Ishikawa (cell line): Measurements from ENCODE around the gene MRPL27.
A peak's percentile ranks its signal among the peaks of the same experiment; 100 is the strongest.

Experiments
- CEBPB ChIP-seq: IDR thresholded peaks from 2 replicates; pipeline ENCODE4 v1.6.1; 2012
- CREB1 ChIP-seq: IDR thresholded peaks from 2 replicates; pipeline ENCODE4 v1.6.1; 2012; ENCODE audit warnings: low read depth
- EGR1 ChIP-seq: IDR thresholded peaks from 2 replicates; pipeline ENCODE4 v1.6.1; 2012
- EP300 ChIP-seq: IDR thresholded peaks from 2 replicates; pipeline ENCODE4 v1.6.1; 2012; ENCODE audit warnings: borderline replicate concordance
- FOXM1 ChIP-seq: IDR thresholded peaks from 2 replicates; pipeline ENCODE4 v1.6.1; 2012; ENCODE audit warnings: low read depth, borderline replicate concordance
- NFIC ChIP-seq: IDR thresholded peaks from 2 replicates; pipeline ENCODE4 v1.6.1; 2012
- RAD21 ChIP-seq: IDR thresholded peaks from 2 replicates; pipeline ENCODE4 v1.6.1; 2012; ENCODE audit warnings: low read depth
- TAF1 ChIP-seq: IDR thresholded peaks from 2 replicates; pipeline ENCODE4 v1.6.1; 2012; ENCODE audit warnings: low read depth, mild to moderate bottlenecking
- TCF12 ChIP-seq: IDR thresholded peaks from 2 replicates; pipeline ENCODE4 v1.6.1; 2012; ENCODE audit warnings: low read depth
- TEAD4 ChIP-seq: IDR thresholded peaks from 2 replicates; pipeline ENCODE4 v1.6.1; 2012
- YY1 ChIP-seq: IDR thresholded peaks from 2 replicates; pipeline ENCODE4 v1.6.1; 2012; ENCODE audit warnings: low read depth
- ZBTB7A ChIP-seq: IDR thresholded peaks from 2 replicates; pipeline ENCODE4 v1.6.1; 2012; ENCODE audit warnings: low read depth
- TF ChIP-seq, protein P1 (sequence below): IDR thresholded peaks from 2 replicates; pipeline ENCODE4 v1.6.1; 2012
- TF ChIP-seq, protein P2 (sequence below): IDR thresholded peaks from 2 replicates; pipeline ENCODE4 v1.6.1; 2012
- TF ChIP-seq, protein P3 (sequence below): IDR thresholded peaks from 2 replicates; pipeline ENCODE4 v1.6.1; 2012; ENCODE audit warnings: low read depth, mild to moderate bottlenecking

The MRPL27 gene

DNA sequence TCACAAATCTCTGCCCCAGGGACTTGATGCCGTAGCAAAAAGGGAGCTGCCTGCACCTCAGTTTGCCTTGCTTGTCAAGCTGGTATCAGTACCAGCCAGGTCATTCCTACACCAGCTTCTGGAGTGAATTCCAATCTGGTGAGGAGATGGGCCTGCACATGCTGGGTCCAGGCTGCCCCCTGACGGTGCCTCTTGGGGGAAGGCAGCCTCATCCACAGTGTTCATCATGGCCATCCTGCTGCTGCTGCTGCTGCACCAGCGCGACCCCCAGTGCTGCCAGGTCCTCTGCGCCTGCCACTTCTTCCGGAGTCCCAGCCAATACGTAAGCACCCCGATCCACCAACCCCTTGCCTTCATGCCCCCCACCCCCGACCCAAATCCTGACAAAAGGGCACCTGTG is 8.3 kb downstream of the MRPL27 start:
- TF ChIP-seq CREB1 (no peak), EGR1 (no peak), FOXM1 (no peak), YY1 (no peak), TAF1 (no peak), RAD21 (no peak), ZBTB7A (no peak), NFIC (no peak), EP300 (no peak), TEAD4 (no peak), TCF12 (no peak), CEBPB (no peak)
- TF ChIP-seq, protein P1, sequence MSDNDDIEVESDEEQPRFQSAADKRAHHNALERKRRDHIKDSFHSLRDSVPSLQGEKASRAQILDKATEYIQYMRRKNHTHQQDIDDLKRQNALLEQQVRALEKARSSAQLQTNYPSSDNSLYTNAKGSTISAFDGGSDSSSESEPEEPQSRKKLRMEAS, result no peak
- TF ChIP-seq, protein P2, sequence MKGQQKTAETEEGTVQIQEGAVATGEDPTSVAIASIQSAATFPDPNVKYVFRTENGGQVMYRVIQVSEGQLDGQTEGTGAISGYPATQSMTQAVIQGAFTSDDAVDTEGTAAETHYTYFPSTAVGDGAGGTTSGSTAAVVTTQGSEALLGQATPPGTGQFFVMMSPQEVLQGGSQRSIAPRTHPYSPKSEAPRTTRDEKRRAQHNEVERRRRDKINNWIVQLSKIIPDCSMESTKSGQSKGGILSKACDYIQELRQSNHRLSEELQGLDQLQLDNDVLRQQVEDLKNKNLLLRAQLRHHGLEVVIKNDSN, result no peak
- TF ChIP-seq, protein P3, sequence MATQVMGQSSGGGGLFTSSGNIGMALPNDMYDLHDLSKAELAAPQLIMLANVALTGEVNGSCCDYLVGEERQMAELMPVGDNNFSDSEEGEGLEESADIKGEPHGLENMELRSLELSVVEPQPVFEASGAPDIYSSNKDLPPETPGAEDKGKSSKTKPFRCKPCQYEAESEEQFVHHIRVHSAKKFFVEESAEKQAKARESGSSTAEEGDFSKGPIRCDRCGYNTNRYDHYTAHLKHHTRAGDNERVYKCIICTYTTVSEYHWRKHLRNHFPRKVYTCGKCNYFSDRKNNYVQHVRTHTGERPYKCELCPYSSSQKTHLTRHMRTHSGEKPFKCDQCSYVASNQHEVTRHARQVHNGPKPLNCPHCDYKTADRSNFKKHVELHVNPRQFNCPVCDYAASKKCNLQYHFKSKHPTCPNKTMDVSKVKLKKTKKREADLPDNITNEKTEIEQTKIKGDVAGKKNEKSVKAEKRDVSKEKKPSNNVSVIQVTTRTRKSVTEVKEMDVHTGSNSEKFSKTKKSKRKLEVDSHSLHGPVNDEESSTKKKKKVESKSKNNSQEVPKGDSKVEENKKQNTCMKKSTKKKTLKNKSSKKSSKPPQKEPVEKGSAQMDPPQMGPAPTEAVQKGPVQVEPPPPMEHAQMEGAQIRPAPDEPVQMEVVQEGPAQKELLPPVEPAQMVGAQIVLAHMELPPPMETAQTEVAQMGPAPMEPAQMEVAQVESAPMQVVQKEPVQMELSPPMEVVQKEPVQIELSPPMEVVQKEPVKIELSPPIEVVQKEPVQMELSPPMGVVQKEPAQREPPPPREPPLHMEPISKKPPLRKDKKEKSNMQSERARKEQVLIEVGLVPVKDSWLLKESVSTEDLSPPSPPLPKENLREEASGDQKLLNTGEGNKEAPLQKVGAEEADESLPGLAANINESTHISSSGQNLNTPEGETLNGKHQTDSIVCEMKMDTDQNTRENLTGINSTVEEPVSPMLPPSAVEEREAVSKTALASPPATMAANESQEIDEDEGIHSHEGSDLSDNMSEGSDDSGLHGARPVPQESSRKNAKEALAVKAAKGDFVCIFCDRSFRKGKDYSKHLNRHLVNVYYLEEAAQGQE, result no peak

DNA sequence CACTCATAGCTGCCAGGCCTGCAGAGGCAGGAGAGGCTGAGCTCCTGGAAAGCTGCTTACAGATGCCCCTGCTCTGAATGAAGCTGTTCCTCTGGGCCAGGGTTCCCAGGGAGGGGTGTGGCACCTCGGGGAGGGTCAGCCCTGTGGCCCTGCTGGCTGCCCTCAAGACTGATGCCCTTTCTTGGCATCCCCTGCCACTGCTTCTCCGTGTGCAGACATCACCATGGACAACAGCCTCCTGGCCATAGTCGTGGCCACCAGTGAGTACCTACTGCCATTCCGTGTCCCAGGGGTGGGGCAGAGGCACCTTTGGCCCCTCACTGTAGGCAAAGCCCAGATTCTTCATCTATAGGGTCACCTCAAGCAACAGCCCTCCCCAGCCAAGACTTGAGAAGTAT is 8.9 kb downstream of the MRPL27 start:
- TF ChIP-seq FOXM1 (no peak), CEBPB (no peak), NFIC (no peak), EGR1 (no peak)

DNA sequence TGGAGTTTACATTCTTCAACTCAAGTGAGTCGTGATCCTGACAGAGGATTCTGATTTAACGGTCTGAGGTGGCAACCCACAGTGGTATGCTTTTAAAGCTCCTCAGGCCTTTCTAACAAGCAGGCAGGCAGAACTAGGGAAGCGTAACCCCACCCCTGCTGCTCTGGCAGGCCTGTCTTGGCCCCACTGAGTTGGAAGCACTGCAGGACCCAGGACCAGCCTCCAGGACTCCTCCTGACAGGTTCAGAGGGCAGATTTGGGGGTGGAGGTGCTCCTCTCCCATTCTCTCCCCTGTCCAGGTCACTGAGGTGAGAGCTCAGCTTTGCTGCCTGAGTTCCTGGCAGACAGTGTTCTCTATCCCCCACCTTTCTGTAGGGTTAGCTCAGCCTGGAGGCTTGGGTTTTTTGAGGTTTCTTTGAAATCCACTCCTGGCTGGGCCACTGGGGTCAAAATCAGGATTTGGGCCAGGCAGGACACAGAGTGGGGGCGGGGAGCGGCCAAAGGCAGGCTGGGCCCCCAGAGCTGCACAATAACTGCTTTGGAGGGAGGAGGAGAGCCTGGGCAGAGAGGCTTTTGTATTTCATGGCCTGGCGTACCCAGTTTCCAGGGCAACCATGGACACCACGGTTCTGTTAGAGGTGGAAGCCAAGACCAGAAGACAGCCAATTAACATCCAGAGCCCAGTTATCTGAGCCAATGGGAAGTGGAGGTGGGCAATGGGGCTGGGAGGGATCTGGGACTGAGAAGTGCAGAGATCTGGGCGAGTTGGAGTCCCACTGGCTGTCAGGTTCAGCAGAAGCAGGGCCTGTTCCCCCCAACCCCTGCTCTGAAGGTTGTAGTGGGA is 9.5 kb downstream of the MRPL27 start:
- no peak for TF ChIP-seq FOXM1
- no peak for TF ChIP-seq NFIC
- TF ChIP-seq EP300, result no peak
- no peak for TF ChIP-seq CREB1
- no peak for TF ChIP-seq TCF12
- TF ChIP-seq CEBPB, result no peak
- TF ChIP-seq, protein P2, result no peak
- TF ChIP-seq TAF1, result no peak
- TF ChIP-seq, protein P3, result no peak
- TF ChIP-seq, protein P1, result no peak
- no peak for TF ChIP-seq YY1
- TF ChIP-seq RAD21, result no peak

DNA sequence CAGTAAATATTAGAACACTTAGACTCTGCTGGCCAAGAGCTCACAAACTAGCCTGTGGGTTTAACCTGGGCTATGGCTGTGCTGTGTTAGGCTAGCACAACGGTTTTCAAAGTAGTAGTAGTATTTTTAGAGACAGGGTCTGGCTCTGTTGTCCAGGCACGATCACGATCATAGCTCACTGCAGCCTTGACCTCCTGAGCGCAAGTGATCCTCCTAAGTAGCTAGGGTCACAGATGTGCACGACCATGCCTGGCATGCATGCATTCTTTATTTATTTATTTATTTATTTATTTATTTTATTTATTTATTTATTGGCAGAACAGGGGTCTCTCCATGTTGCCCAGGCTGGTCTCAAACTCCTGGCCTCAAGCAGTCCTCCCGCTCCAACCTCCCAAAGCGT is 10.3 kb downstream of the MRPL27 start:
- no peak for TF ChIP-seq TAF1

DNA sequence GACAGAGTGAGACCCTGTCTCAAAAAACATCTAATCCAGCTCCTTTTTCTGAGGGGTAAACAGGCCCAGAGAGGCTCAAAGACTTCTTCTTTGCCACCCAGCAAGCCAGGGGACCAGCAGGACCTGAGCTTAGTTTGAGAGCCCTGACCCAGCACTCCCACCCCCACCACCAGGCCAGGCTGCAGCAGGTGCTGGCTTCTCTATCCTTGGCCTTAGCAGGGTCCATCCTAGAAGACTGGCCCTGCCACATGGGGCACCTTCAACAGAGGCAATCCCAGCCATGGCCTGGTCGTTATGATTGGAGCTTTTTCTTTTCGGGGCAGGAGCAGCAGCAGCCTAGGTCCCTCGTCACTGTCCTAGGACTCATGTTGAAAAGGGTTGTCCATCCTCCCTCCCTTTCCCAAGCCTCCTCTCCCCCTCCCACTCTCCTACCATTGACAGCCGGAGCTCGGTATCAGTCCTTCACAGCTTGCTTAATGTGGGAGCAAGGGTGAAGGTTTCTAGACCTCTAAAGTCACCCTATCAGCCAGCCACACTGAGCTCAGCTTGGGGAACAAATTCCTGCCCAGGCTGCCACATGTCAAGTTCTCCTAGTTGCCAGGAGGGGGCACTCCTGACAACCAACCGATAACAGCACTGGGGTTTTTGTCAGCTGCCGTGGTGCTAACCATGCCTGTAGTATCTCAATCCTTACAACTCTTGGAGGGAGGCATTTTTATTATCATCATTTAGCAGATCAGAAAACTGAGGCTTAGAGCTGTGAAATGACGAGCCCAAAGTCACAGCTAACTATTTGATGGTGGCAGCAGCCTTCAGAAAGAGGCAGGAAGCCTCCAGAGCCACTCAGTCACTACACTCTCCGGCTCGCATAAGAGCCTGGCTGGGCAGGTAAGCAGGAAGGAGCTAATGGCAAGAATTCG is 11.2 kb downstream of the MRPL27 start:
- TF ChIP-seq TEAD4, result peak; percentile 25
- TF ChIP-seq, protein P1, result 0 out of 2 replicates have a peak, but pooled peaks have one; percentile 19
- no peak for TF ChIP-seq YY1
- TF ChIP-seq EP300, result no peak
- no peak for TF ChIP-seq CREB1
- TF ChIP-seq EGR1, result no peak
- TF ChIP-seq, protein P2, result 0 out of 2 replicates have a peak, but pooled peaks have one; percentile 8
- TF ChIP-seq FOXM1, result no peak
- TF ChIP-seq RAD21, result peak; percentile 71
- no peak for TF ChIP-seq ZBTB7A
- no peak for TF ChIP-seq NFIC
